AG10803 (cell line): ENCODE data around the gene NAA38.
A peak's percentile ranks its signal among the peaks of the same experiment; 100 is the strongest.
"Not testable (repeated sequence)": the region's sequence is repeated elsewhere in the genome, so short reads cannot be mapped to it uniquely, and the experiment has no call there.

Experiments used
- DNase-seq: peaks from one replicate; pipeline ENCODE4 v3.0.0; 2010; ENCODE audit warnings: low read depth
- H3K4me3 ChIP-seq: 2 replicates; pipeline ENCODE4 v1.5.1; 2011; ENCODE audit warnings: mild to moderate bottlenecking, low read length, control low read depth
- CTCF ChIP-seq: conservative IDR thresholded peaks from 2 replicates; pipeline ENCODE4 v1.5.1; 2011; ENCODE audit warnings: mild to moderate bottlenecking, low read length, control low read depth, inconsistent platforms

The NAA38 gene

DNA sequence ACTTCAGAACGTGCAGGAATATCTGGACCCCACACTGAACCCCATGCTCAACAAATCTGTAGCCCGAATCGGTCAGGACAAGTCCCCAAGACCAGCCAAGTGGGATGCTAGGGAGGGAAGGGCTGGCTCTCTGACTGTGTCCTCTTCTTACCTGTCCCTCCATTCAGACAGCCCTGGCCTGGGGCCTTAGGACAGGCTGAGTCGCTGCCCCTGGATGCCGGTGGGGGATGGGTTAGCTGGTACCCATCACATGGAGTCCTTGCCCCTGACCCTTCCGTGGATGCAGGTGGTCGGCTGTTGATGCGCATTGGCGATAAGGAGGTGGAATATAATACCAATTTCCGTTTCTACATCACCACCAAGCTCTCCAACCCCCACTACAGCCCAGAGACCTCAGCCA, 39.3 kb downstream of the NAA38 start:
- no peak for TF ChIP-seq CTCF
- DNase-seq, result no peak
- no peak overlapping the region for H3K4me3 ChIP-seq

- no peak for DNase-seq
- H3K4me3 ChIP-seq, result no peak overlapping the region
- no peak for TF ChIP-seq CTCF
Observed at GRCh38 chr17:7817643-7817964, 39.8 kb downstream of the NAA38 start.

DNA sequence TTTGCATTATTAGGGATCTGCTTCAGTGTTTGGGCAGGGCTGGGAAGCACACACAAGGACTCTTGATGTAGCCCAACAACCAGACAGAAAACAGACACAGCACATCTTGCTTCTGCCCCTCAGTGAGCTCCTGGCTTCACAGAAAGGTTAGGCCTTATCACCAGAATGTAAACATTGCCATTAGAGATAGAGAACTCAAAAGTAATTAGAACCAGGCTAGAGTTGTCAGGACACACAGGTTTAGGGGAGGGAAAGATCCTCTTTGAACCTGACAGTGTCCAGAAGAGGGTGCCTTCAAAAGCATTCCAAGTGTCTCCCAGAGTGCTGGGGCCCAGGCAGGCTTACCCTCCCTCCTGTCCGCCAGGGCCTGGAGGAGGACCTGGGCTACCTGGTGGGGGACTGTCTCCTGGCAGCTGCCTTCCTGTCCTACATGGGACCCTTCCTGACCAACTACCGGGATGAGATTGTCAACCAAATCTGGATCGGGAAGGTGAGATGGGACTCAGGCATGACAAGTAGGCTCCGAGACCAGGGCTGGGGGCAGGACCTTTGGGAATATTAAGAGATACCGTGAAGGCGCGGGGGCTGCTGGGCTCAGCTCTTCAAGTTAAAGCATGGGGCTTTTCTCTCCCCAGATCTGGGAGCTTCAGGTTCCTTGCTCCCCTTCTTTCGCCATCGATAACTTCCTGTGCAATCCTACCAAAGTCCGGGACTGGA, 40.3 kb downstream of the NAA38 start:
- DNase-seq, result no peak
- no peak for TF ChIP-seq CTCF
- H3K4me3 ChIP-seq, result no peak overlapping the region

- TF ChIP-seq CTCF, result no peak
- H3K4me3 ChIP-seq, result no peak overlapping the region
- no peak for DNase-seq
Observed at GRCh38 chr17:7814969-7815368, 42.4 kb downstream of the NAA38 start.

GRCh38 chr17:7811251-7811650, 46.1 kb downstream of the NAA38 start:
- no peak for DNase-seq
- no peak for TF ChIP-seq CTCF
- no peak overlapping the region for H3K4me3 ChIP-seq

- DNase-seq, result peak; percentile 44
- H3K4me3 ChIP-seq, result not testable (repeated sequence)
Observed at GRCh38 chr17:7809791-7810343, 47.5 kb downstream of the NAA38 start.

DNA sequence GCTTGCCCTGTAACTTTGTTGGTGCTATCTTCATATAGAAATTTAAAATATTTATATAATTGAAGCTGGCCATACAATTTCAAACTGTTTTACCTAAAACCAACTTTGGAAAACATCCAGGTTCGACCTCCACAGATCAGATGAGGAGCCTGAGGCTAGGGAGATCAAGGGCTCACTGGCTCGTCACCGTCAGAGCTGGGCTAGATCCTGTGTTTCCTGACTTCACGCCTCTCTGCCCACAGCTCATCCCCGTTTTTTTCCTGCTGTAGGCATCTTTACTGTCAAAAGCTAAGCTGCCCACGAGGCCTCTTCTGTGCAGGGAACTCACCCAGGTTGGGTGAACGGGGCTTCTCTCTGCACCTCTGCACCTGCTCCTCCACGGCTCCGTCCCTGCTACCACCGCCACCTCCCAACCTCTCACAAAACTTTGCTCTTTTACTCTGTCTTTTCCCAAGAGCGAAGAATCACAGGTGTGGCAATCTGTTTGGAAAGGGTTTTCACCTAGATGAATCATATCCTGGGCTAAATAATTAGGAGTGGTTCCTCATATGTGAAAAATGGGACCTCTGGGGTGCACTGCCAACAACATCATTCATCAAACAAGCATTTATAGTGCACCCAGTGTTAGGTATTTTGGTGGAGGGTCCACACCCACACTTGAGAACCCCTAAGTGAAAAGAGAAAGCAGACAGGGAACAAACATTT, 48.1 kb downstream of the NAA38 start:
- no peak for DNase-seq
- no peak overlapping the region for H3K4me3 ChIP-seq

More for the DNA sequence above, 48.1 kb downstream of the NAA38 start:
- no peak for TF ChIP-seq CTCF
